GM23248 (cell line): ENCODE data around the gene VIPR2.

Source experiments
- EZH2 ChIP-seq: fragments of 200-600 bp; sonication (generic); IDR thresholded peaks from 2 replicates; pipeline ENCODE4 v1.6.1; 2018; ENCODE audit warnings: antibody characterized with exemption, mild to moderate bottlenecking; ENCODE audit not compliant: insufficient read depth, poor library complexity, severe bottlenecking
- EZH2phosphoT487 ChIP-seq: fragments of 200-600 bp; sonication (generic); IDR thresholded peaks from 2 replicates; pipeline ENCODE4 v1.6.1; 2018; ENCODE audit warnings: antibody characterized with exemption, moderate library complexity, mild to moderate bottlenecking, low read depth; ENCODE audit not compliant: insufficient read depth

- TF ChIP-seq EZH2 (no peak), EZH2phosphoT487 (no peak)
Measured at GRCh38 chr7:158988996-158989395, 155.7 kb downstream of the VIPR2 start.
